ENCODE measurements around the gene NTNG1. TPM values are rescaled to one million over a fixed set of nuclear protein-coding genes. Genes with fewer than 3 reads are reported as not detected.

Gene NTNG1
- total RNA-seq, 4 donors from 2014 or later, result 0.78 to 4.2 (median 2.4) TPM

- Histone ChIP-seq H3K4me1 (no peaks in the 10 kb centered on the region), H3K9me3 (no peaks in the 10 kb centered on the region), H3K36me3 (no peaks in the 10 kb centered on the region), H3K27ac (replicated peaks in 1 of 4) (no peak overlapping the region), H3K27me3 (no peaks in the 10 kb centered on the region), H3K4me3 (no peak overlapping the region)
- TF ChIP-seq POLR2A (IDR thresholded peaks at IDR 0.05; ENCODE audit: low read depth), result no peak
- TF ChIP-seq EP300 (IDR thresholded peaks at IDR 0.05), result no peak
- TF ChIP-seq CTCF (IDR thresholded peaks at IDR 0.05), result no peak
- no peak for TF ChIP-seq POLR2AphosphoS5 (IDR thresholded peaks at IDR 0.05)
- WGBS, result 79% methylated on average over 7 of the region's 7 CpGs
- intact Hi-C loops (cut with DNase I), result no loop called here
- no peak for DNase-seq (ENCODE audit: extremely low spot score)
These were observed 104.1 kb downstream of the NTNG1 start for GRCh38 chr1:107244709-107245500.

GRCh38 chr1:107246775-107247345 lies 106.0 kb downstream of the NTNG1 start:
- no peaks in the 10 kb centered on the region for H3K36me3 ChIP-seq
- no peaks in the 10 kb centered on the region for H3K9me3 ChIP-seq
- no peak for DNase-seq (ENCODE audit: extremely low spot score)
- no peaks in the 10 kb centered on the region for H3K27me3 ChIP-seq
- TF ChIP-seq POLR2A (IDR thresholded peaks at IDR 0.05; ENCODE audit: low read depth), result no peak
- no peak for TF ChIP-seq EP300 (IDR thresholded peaks at IDR 0.05)
- no peak for TF ChIP-seq POLR2AphosphoS5 (IDR thresholded peaks at IDR 0.05)
- no peak for TF ChIP-seq CTCF (IDR thresholded peaks at IDR 0.05)
- intact Hi-C loops (cut with DNase I), result no loop called here
- H3K4me3 ChIP-seq, result no peak overlapping the region
- 83% methylated on average over 8 of the region's 8 CpGs for WGBS
- H3K4me1 ChIP-seq, result no peaks in the 10 kb centered on the region
- no peak overlapping the region for H3K27ac ChIP-seq (replicated peaks in 1 of 4)

- Histone ChIP-seq H3K4me3 (no peak overlapping the region), H3K27me3 (no peaks in the 10 kb centered on the region), H3K27ac (replicated peaks in 1 of 4) (no peak overlapping the region), H3K9me3 (no peaks in the 10 kb centered on the region), H3K4me1 (no peaks in the 10 kb centered on the region), H3K36me3 (no peaks in the 10 kb centered on the region)
- 75% methylated on average over 1 of the region's 1 CpG for WGBS
- no peak for TF ChIP-seq EP300 (IDR thresholded peaks at IDR 0.05)
- no peak for TF ChIP-seq CTCF (IDR thresholded peaks at IDR 0.05)
- no peak for TF ChIP-seq POLR2AphosphoS5 (IDR thresholded peaks at IDR 0.05)
- no peak for TF ChIP-seq POLR2A (IDR thresholded peaks at IDR 0.05; ENCODE audit: low read depth)
- intact Hi-C loops (cut with DNase I), result no loop called here
- no peak for DNase-seq (ENCODE audit: extremely low spot score)
These were observed 106.8 kb downstream of the NTNG1 start for GRCh38 chr1:107247679-107248078.

GRCh38 chr1:107250169-107250568 lies 109.3 kb downstream of the NTNG1 start:
- TF ChIP-seq POLR2A (IDR thresholded peaks at IDR 0.05; ENCODE audit: low read depth), result no peak
- no peak for TF ChIP-seq EP300 (IDR thresholded peaks at IDR 0.05)
- no peak for TF ChIP-seq POLR2AphosphoS5 (IDR thresholded peaks at IDR 0.05)
- no peak for TF ChIP-seq CTCF (IDR thresholded peaks at IDR 0.05)
- intact Hi-C loops (cut with DNase I), result no loop called here
- H3K9me3 ChIP-seq, result no peaks in the 10 kb centered on the region
- H3K4me1 ChIP-seq, result peaks cover 0 to 10% (median 5%) of the 10 kb centered on the region in 4 donors
- H3K27ac ChIP-seq (replicated peaks in 1 of 4), result no peak overlapping the region
- no peak overlapping the region for H3K4me3 ChIP-seq
- H3K36me3 ChIP-seq, result no peaks in the 10 kb centered on the region
- 80% methylated on average over 1 of the region's 1 CpG for WGBS
- no peak for DNase-seq (ENCODE audit: extremely low spot score)
- H3K27me3 ChIP-seq, result no peaks in the 10 kb centered on the region

Data from esophagus muscularis mucosa (tissue), 4 donors.